ENCODE results near the gene OTUD6A. TPM values are rescaled to one million over a fixed set of nuclear protein-coding genes. Genes with fewer than 3 reads are reported as not detected.
"Not testable (repeated sequence)": the region's sequence is repeated elsewhere in the genome, so short reads cannot be mapped to it uniquely, and the experiment has no call there.

Gene OTUD6A
- total RNA-seq, 4 donors from 2014 or later = not detected

GRCh38 chrX:70092247-70092646 is 30.0 kb downstream of the OTUD6A start:
- peaks cover 0 to 8% of the 10 kb centered on the region in 2 donors for H3K4me1 ChIP-seq
- TF ChIP-seq CTCF (IDR thresholded peaks at IDR 0.05 in 4 of 5, conservative IDR thresholded peaks at IDR 0.05 in 1 of 5) = no peak
- no peaks in the 10 kb centered on the region for H3K27me3 ChIP-seq
- H3K36me3 ChIP-seq = no peaks in the 10 kb centered on the region
- intact Hi-C loops (cut with DNase I; ENCODE audit: low total_unique reads) (no loop called here), in situ Hi-C loops (cut with MboI; ENCODE audit: low sequenced_read_pairs in 4 of 4) (loop anchor here in 2 of 4 donors (10.0 to 25.0 kb wide), 3 partner anchors 57 to 597 kb away; no protein-coding TSS in a partner anchor)
- no peak for DNase-seq
- H3K27ac ChIP-seq = no peak overlapping the region
- ATAC-seq = no peak
- no peaks in the 10 kb centered on the region for H3K9me3 ChIP-seq
- no peak overlapping the region for H3K4me3 ChIP-seq

GRCh38 chrX:70096052-70096451 is 33.8 kb downstream of the OTUD6A start:
- H3K4me1 ChIP-seq = no peaks in the 10 kb centered on the region
- DNase-seq = no peak
- no peaks in the 10 kb centered on the region for H3K27me3 ChIP-seq
- in situ Hi-C loops (cut with MboI; ENCODE audit: low sequenced_read_pairs in 4 of 4) = loop anchor here in 2 of 4 donors (10.0 to 25.0 kb wide), 3 partner anchors 61 to 601 kb away; no protein-coding TSS in a partner anchor
- TF ChIP-seq POLR2A (IDR thresholded peaks at IDR 0.05) (no peak), CTCF (IDR thresholded peaks at IDR 0.05 in 4 of 5, conservative IDR thresholded peaks at IDR 0.05 in 1 of 5) (no peak)
- no peak overlapping the region for H3K27ac ChIP-seq
- no peak for ATAC-seq
- no peaks in the 10 kb centered on the region for H3K9me3 ChIP-seq
- H3K36me3 ChIP-seq = no peaks in the 10 kb centered on the region
- intact Hi-C loops (cut with DNase I; ENCODE audit: low total_unique reads) = loop anchor here (2.0 kb wide), 1 partner anchor 557 kb away; no protein-coding TSS in a partner anchor
- H3K4me3 ChIP-seq = no peak overlapping the region

- Histone ChIP-seq H3K4me3 (no peak overlapping the region), H3K27ac (no peak overlapping the region), H3K27me3 (peaks cover 0 to 5% (median 0%) of the 10 kb centered on the region in 3 donors), H3K36me3 (no peaks in the 10 kb centered on the region), H3K9me3 (no peaks in the 10 kb centered on the region), H3K4me1 (no peaks in the 10 kb centered on the region)
- in situ Hi-C loops (cut with MboI; ENCODE audit: low sequenced_read_pairs in 4 of 4) (no loop called here), intact Hi-C loops (cut with DNase I; ENCODE audit: low total_unique reads) (no loop called here)
- ATAC-seq (no peak), DNase-seq (no peak)
- TF ChIP-seq CTCF (IDR thresholded peaks at IDR 0.05 in 4 of 5, conservative IDR thresholded peaks at IDR 0.05 in 1 of 5) = no peak
- TF ChIP-seq POLR2A (IDR thresholded peaks at IDR 0.05) = no peak
Measured at GRCh38 chrX:70105229-70105628, 43.0 kb downstream of the OTUD6A start.

GRCh38 chrX:70111436-70112026 is 49.3 kb downstream of the OTUD6A start:
- DNase-seq; in situ Hi-C loops (cut with MboI; ENCODE audit: low sequenced_read_pairs in 4 of 4); H3K27me3 ChIP-seq; H3K27ac ChIP-seq; H3K4me1 ChIP-seq; intact Hi-C loops (cut with DNase I; ENCODE audit: low total_unique reads); H3K4me3 ChIP-seq; ATAC-seq; H3K9me3 ChIP-seq; H3K36me3 ChIP-seq: not testable (repeated sequence)

Small RNAs within 50 kb of the gene (microRNA-seq; reads per million reads assigned to microRNA genes)
- 5.1 to 10.6 reads per million in 2 donors for gene MIR676 (ENCODE audit: borderline replicate concordance in 2 of 2)

Other genes with a start within 250 kb of the OTUD6A start
- not detected for gene AWAT2, start 12.5 kb upstream of the OTUD6A start, total RNA-seq
- gene IGBP1, start 71.0 kb downstream of the OTUD6A start, total RNA-seq = 100 to 1,000 TPM in 1 of 4 donors, 10 to 100 TPM in 3; 68.7 to 109 (median 75.1) TPM
- gene DGAT2L6, start 115.0 kb downstream of the OTUD6A start, total RNA-seq = not detected
- gene AWAT1, start 172.2 kb downstream of the OTUD6A start, total RNA-seq = not detected
- gene P2RY4, start 197.7 kb downstream of the OTUD6A start, total RNA-seq = not detected
- gene ARR3, start 205.9 kb downstream of the OTUD6A start, total RNA-seq = not detected
- gene RAB41, start 219.7 kb downstream of the OTUD6A start, total RNA-seq = not detected
- gene PDZD11, start 227.5 kb downstream of the OTUD6A start, total RNA-seq = 10 to 100 TPM; 12.8 to 22.3 (median 21.8) TPM
- under 1 TPM in 2 of 4 donors, not detected in 2; 0.07 to 0.09 TPM for gene KIF4A, start 227.6 kb downstream of the OTUD6A start, total RNA-seq

Data from gastrocnemius medialis (tissue), 4 donors.